Tibial artery (tissue), 4 donors: ENCODE results near the gene ZBTB16.

Experiments
- DNase-seq, 2 donors: peaks; one replicate each; pipeline ENCODE4 v3.0.0-alpha.2; 2019
- H3K27ac ChIP-seq, 2 donors: fragments of 200-600 bp; sonication (generic) in 1 of 2; 1 replicate in 1 of 2; 2 replicates in 1 of 2; pipeline ENCODE4 v1.5.1; 2018 to 2019; ENCODE audit warnings: mild to moderate bottlenecking in 1 of 2
- H3K27me3 ChIP-seq, 2 donors: fragments of 200-600 bp; sonication (generic) in 1 of 2; one replicate each; pipeline versions ENCODE4 v1.5.1 to v1.6.0; 2016 to 2019
- H3K36me3 ChIP-seq, 3 donors: fragments of 200-600 bp; sonication (generic) in 2 of 3; one replicate each; pipeline ENCODE4 v1.5.1; 2016 to 2019; ENCODE audit warnings: mild to moderate bottlenecking in 2 of 3
- H3K4me1 ChIP-seq, 4 donors: fragments of 200-600 bp; sonication (generic) in 2 of 4; 1 replicate in 3 of 4; 2 replicates in 1 of 4; pipeline ENCODE4 v1.5.1; 2016 to 2019
- H3K4me3 ChIP-seq, 2 donors: fragments of 200-600 bp; sonication (generic) in 1 of 2; 1 replicate in 1 of 2; 2 replicates in 1 of 2; pipeline ENCODE4 v1.5.1; 2018 to 2019; ENCODE audit warnings: mild to moderate bottlenecking in 2 of 2
- H3K9me3 ChIP-seq, 3 donors: fragments of 200-600 bp; sonication (generic) in 1 of 3; one replicate each; pipeline ENCODE4 v1.5.1; 2016 to 2019
- CTCF ChIP-seq, 2 experiments: fragments of 200-600 bp in 1 of 2; fragments of 450-650 bp in 1 of 2; IDR thresholded peaks; one replicate each; pipeline ENCODE4 v1.5.1; 2017 to 2019; ENCODE audit warnings: antibody characterized with exemption in 2 of 2, mild to moderate bottlenecking in 1 of 2, moderate library complexity in 1 of 2
- intact Hi-C: fragments of 100-400 bp; cut with DNase I; formaldehyde crosslinking; loops from one replicate; pipeline ENCODE4 v1.15.0; 2023; ENCODE audit warnings: low total_unique reads

Gene ZBTB16

GRCh38 chr11:114080769-114081168 is 21.3 kb downstream of the ZBTB16 start:
- Histone ChIP-seq H3K27me3 (no peaks in the 10 kb centered on the region), H3K36me3 (peaks cover 60 to 84% (median 73%) of the 10 kb centered on the region in 3 donors), H3K4me3 (peak overlapping the region; percentile 4 to 51), H3K4me1 (peaks cover 6 to 100% (median 99%) of the 10 kb centered on the region in 4 donors), H3K9me3 (no peaks in the 10 kb centered on the region), H3K27ac (peak overlapping the region; percentile 73 to 78)
- no peak for TF ChIP-seq CTCF (IDR thresholded peaks at IDR 0.05)
- intact Hi-C loops, result no loop called here
- DNase-seq, result peak in 1 of 2 donors; percentile 19

- Histone ChIP-seq H3K27ac (peak overlapping the region; percentile 73 to 78), H3K36me3 (peaks cover 60 to 85% (median 72%) of the 10 kb centered on the region in 3 donors), H3K4me3 (peak overlapping the region in 1 of 2 donors; percentile 51), H3K4me1 (peaks cover 6 to 100% (median 99%) of the 10 kb centered on the region in 4 donors), H3K27me3 (no peaks in the 10 kb centered on the region), H3K9me3 (no peaks in the 10 kb centered on the region)
- TF ChIP-seq CTCF (IDR thresholded peaks at IDR 0.05), result no peak
- DNase-seq, result no peak
- intact Hi-C loops, result no loop called here
These were observed 22.3 kb downstream of the ZBTB16 start for GRCh38 chr11:114081641-114082414.

- intact Hi-C loops, result no loop called here
- DNase-seq, result peak in 1 of 2 donors; percentile 83
These were observed 22.9 kb downstream of the ZBTB16 start for GRCh38 chr11:114082415-114082748.

GRCh38 chr11:114082767-114083181 is 23.3 kb downstream of the ZBTB16 start:
- no peak for DNase-seq
- Histone ChIP-seq H3K4me3 (peak overlapping the region in 1 of 2 donors; percentile 30), H3K27ac (peak overlapping the region; percentile 73 to 78), H3K9me3 (no peaks in the 10 kb centered on the region), H3K36me3 (peaks cover 60 to 85% (median 72%) of the 10 kb centered on the region in 3 donors), H3K4me1 (peaks cover 6 to 100% (median 99%) of the 10 kb centered on the region in 4 donors), H3K27me3 (no peaks in the 10 kb centered on the region)
- intact Hi-C loops, result no loop called here
- TF ChIP-seq CTCF (IDR thresholded peaks at IDR 0.05), result no peak

More at GRCh38 chr11:114082415-114082748, 22.9 kb downstream of the ZBTB16 start:
- Histone ChIP-seq H3K27me3 (no peaks in the 10 kb centered on the region), H3K4me1 (peaks cover 6 to 100% (median 99%) of the 10 kb centered on the region in 4 donors), H3K9me3 (no peaks in the 10 kb centered on the region), H3K27ac (peak overlapping the region; percentile 73 to 78), H3K4me3 (peak overlapping the region in 1 of 2 donors; percentile 30), H3K36me3 (peaks cover 60 to 85% (median 72%) of the 10 kb centered on the region in 3 donors)
- no peak for TF ChIP-seq CTCF (IDR thresholded peaks at IDR 0.05)

- Histone ChIP-seq H3K27me3 (no peaks in the 10 kb centered on the region), H3K36me3 (peaks cover 56 to 85% (median 72%) of the 10 kb centered on the region in 3 donors), H3K9me3 (no peaks in the 10 kb centered on the region), H3K27ac (peak overlapping the region; percentile 73 to 78), H3K4me1 (peaks cover 6 to 100% (median 99%) of the 10 kb centered on the region in 4 donors), H3K4me3 (peak overlapping the region in 1 of 2 donors; percentile 30)
- intact Hi-C loops, result no loop called here
- TF ChIP-seq CTCF (IDR thresholded peaks at IDR 0.05), result no peak
- no peak for DNase-seq
These were observed 24.1 kb downstream of the ZBTB16 start for GRCh38 chr11:114083391-114084252.
